Measurements from ENCODE around the gene RABEP2.

- TF ChIP-seq EZH2 (IDR thresholded peaks at IDR 0.05; ENCODE audit: low read length) (no peak), CTCF (optimal IDR thresholded peaks at IDR 0.05 in 1 of 3, IDR thresholded peaks at IDR 0.05 in 1 of 3, conservative IDR thresholded peaks at IDR 0.05 in 1 of 3; ENCODE audit: extremely low read depth in 1 of 3, insufficient read depth in 2 of 3, low read length in 3 of 3) (no peak)
Observed at GRCh38 chr16:28958836-28959235, 33.8 kb upstream of the RABEP2 start.
